OCI-LY3 (cell line): ENCODE measurements around the gene EPS8L1.
"Not testable (repeated sequence)": the region's sequence is repeated elsewhere in the genome, so short reads cannot be mapped to it uniquely, and the experiment has no call there.

ENCODE experiments used
- H2AFZ ChIP-seq: fragments of 200-600, 300-600 bp; shearing (Covaris generic); 2 replicates; pipeline ENCODE4 v1.6.0; 2014; ENCODE audit warnings: antibody characterized with exemption, low read depth, low read length
- H3K27ac ChIP-seq: fragments of 200-600, 300-600 bp; sonication (generic); 2 replicates; pipeline ENCODE4 v1.5.1; 2014; ENCODE audit warnings: mild to moderate bottlenecking, low read length, moderate library complexity, mixed read lengths
- H3K27me3 ChIP-seq: fragments of 200-600, 300-600 bp; sonication (generic); 2 replicates; pipeline ENCODE4 v1.6.1; 2014; ENCODE audit warnings: low read depth, low read length, mixed read lengths
- H3K36me3 ChIP-seq: fragments of 200-600, 300-600 bp; sonication (generic); replicated peaks from 2 replicates; pipeline ENCODE3; 2014; ENCODE audit warnings: low read depth, low read length, mixed read lengths
- H3K4me1 ChIP-seq: fragments of 300-600, 200-600 bp; sonication (generic); 2 replicates; pipeline ENCODE4 v1.6.1; 2014; ENCODE audit warnings: low read length, mixed read lengths
- H3K4me2 ChIP-seq: fragments of 200-600, 300-600 bp; sonication (generic); 2 replicates; pipeline ENCODE4 v1.6.1; 2014; ENCODE audit warnings: low read length, mixed read lengths
- H3K4me3 ChIP-seq: fragments of 300-600, 200-600 bp; sonication (generic); 2 replicates; pipeline ENCODE4 v1.5.1; 2014; ENCODE audit warnings: antibody characterized with exemption, mild to moderate bottlenecking, low read length, moderate library complexity
- H3K79me2 ChIP-seq: fragments of 300-600, 200-600 bp; shearing (Covaris generic); 2 replicates; pipeline ENCODE4 v1.6.1; 2014; ENCODE audit warnings: mild to moderate bottlenecking, low read length, mixed read lengths
- H3K9ac ChIP-seq: fragments of 300-600, 200-600 bp; shearing (Covaris generic); 2 replicates; pipeline ENCODE4 v1.6.0; 2014; ENCODE audit warnings: mild to moderate bottlenecking, low read length, moderate library complexity
- H3K9me3 ChIP-seq: fragments of 200-600, 300-600 bp; shearing (Covaris generic); 2 replicates; pipeline ENCODE4 v1.6.1; 2014; ENCODE audit warnings: low read length, mixed read lengths; ENCODE audit not compliant: insufficient read depth
- H4K20me1 ChIP-seq: fragments of 200-600, 300-600 bp; sonication (generic); 2 replicates; pipeline ENCODE4 v1.6.1; 2016; ENCODE audit warnings: low read length, mixed read lengths; ENCODE audit not compliant: insufficient read depth
- EZH2phosphoT487 ChIP-seq: fragments of 200-600 bp; shearing (Covaris generic); IDR thresholded peaks from 2 replicates; pipeline ENCODE4 v1.6.1; 2018; ENCODE audit warnings: antibody characterized with exemption, mixed run types, low read depth
- TF ChIP-seq, protein P1 (sequence below): fragments of 200-600, 300-600 bp; sonication (generic); IDR thresholded peaks from 2 replicates; pipeline ENCODE4 v1.5.1; 2014; ENCODE audit warnings: antibody characterized with exemption, low read length, low read depth

Gene EPS8L1

DNA sequence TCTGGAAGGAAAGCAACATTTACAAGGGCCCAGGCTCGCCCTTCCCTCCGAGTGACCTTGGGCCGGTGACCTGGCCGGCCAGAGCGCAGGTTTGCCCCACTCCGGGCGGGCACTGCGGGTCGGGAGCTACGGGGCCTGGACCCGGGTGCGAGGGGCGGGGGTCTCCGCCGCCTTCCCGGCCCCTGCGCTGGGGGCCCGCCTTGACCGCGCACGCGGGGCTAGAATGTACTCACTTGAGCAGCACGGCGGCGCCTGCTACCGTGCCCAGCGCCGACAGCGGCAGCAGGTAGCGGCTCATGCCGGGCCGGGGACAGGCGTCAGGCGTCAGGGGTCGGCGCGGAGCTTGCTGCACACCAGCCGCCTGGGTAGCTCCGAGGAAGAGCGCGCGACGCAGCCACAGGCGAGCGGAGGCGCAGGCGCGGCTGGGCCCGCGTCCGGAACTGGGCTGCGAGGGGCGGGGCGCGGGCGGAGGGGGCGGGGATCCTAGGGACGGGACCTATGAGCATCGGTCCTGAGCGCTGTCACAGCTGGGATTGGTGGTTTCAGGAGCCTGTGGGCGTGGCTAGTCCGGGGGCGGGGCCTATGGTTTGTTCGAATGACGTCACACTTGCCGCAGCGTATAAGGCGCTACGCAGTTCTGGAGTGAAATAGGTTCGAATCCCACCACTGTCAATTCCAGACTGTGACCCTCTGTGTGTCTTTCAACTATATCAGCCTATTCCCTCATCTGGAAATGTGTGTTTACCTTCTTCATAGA is 12.8 kb upstream of the EPS8L1 start, which contains the start of gene RDH13:
Gene RDH13 (minus strand): TSS at position 414 of the 757 bp plus-strand sequence. CDS start 116 bp downstream, at position 298.
- TF ChIP-seq, protein P1, sequence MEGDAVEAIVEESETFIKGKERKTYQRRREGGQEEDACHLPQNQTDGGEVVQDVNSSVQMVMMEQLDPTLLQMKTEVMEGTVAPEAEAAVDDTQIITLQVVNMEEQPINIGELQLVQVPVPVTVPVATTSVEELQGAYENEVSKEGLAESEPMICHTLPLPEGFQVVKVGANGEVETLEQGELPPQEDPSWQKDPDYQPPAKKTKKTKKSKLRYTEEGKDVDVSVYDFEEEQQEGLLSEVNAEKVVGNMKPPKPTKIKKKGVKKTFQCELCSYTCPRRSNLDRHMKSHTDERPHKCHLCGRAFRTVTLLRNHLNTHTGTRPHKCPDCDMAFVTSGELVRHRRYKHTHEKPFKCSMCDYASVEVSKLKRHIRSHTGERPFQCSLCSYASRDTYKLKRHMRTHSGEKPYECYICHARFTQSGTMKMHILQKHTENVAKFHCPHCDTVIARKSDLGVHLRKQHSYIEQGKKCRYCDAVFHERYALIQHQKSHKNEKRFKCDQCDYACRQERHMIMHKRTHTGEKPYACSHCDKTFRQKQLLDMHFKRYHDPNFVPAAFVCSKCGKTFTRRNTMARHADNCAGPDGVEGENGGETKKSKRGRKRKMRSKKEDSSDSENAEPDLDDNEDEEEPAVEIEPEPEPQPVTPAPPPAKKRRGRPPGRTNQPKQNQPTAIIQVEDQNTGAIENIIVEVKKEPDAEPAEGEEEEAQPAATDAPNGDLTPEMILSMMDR, result no peak
- no peak for TF ChIP-seq EZH2phosphoT487
- peak within 1 kb of the TSS; percentile 91 for H3K9ac ChIP-seq
- no peak within 1 kb of the TSS for H2AFZ ChIP-seq

DNA sequence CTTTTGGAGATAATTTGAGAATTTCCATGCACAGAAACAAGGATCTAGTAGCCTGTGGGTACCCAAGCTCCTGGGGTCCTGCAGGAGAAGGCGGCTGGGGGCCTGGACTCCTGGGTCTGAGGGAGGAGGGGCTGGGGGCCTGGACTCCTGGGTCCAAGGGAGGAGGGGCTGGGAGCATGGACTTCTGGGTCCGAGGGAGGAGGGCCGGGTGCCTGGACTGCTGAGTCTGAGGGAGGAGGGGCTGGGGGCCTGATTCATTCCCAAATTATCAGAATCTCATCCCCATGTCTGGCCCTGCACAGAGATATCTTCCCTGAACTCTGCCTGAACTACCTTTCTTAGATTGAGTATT is 12.2 kb upstream of the EPS8L1 start:
- Histone ChIP-seq H4K20me1 (0 out of 2 replicates have a peak, but pooled peaks cover 8% of the 10 kb centered on the region), H2AFZ (no peak overlapping the region), H3K79me2 (peaks cover 21% of the 10 kb centered on the region), H3K4me3 (peak overlapping the region; percentile 63), H3K4me1 (peaks cover 9% of the 10 kb centered on the region), H3K9ac (no peak overlapping the region), H3K4me2 (peak overlapping the region; percentile 48), H3K36me3 (peaks cover 10% of the 10 kb centered on the region), H3K9me3 (no peaks in the 10 kb centered on the region), H3K27me3 (peaks cover 14% of the 10 kb centered on the region), H3K27ac (no peak overlapping the region)
- no peak for TF ChIP-seq EZH2phosphoT487
- TF ChIP-seq, protein P1, result no peak

More for the DNA sequence above, 12.8 kb upstream of the EPS8L1 start, which contains the start of gene RDH13:
- H3K9me3 ChIP-seq, result no peaks in the 10 kb centered on the region
- H3K4me1 ChIP-seq, result peaks cover 9% of the 10 kb centered on the region
- H3K36me3 ChIP-seq, result peaks cover 12% of the 10 kb centered on the region
- H4K20me1 ChIP-seq, result 0 out of 2 replicates have a peak, but pooled peaks cover 8% of the 10 kb centered on the region
- H3K79me2 ChIP-seq, result peaks cover 21% of the 10 kb centered on the region
- peak within 1 kb of the TSS; percentile 24; the same call in 1 of the 2 replicates for H3K27ac ChIP-seq
- H3K27me3 ChIP-seq, result peaks cover 14% of the 10 kb centered on the region
- H3K4me3 ChIP-seq, result peak within 1 kb of the TSS; percentile 93
- H3K4me2 ChIP-seq, result peak within 1 kb of the TSS; percentile 100

DNA sequence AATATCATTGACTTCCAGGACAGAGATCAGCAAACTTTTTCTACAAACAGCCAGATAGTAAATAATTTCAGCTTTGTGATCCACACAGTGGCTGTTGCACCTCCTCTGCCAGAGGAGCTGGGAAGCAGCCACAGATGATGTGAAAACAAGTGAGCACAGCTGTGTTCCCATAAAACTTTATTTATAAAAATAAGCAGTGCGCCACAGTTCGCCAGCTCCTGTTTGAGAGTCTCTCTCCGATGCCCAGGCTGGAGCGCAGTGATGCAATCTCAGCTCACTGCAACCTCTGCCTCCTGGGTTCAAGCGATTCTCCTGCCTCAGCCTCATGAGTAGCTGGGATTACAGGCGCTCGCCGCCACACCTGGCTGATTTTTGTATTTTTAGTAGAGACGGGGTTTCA is 10.2 kb upstream of the EPS8L1 start:
- H3K9ac ChIP-seq, H3K27ac ChIP-seq, H2AFZ ChIP-seq, H3K4me3 ChIP-seq, H4K20me1 ChIP-seq, H3K36me3 ChIP-seq, H3K9me3 ChIP-seq, H3K4me2 ChIP-seq: not testable (repeated sequence)
- Histone ChIP-seq H3K27me3 (peaks cover 26% of the 10 kb centered on the region), H3K4me1 (peaks cover 18% of the 10 kb centered on the region), H3K79me2 (peaks cover 18% of the 10 kb centered on the region)

DNA sequence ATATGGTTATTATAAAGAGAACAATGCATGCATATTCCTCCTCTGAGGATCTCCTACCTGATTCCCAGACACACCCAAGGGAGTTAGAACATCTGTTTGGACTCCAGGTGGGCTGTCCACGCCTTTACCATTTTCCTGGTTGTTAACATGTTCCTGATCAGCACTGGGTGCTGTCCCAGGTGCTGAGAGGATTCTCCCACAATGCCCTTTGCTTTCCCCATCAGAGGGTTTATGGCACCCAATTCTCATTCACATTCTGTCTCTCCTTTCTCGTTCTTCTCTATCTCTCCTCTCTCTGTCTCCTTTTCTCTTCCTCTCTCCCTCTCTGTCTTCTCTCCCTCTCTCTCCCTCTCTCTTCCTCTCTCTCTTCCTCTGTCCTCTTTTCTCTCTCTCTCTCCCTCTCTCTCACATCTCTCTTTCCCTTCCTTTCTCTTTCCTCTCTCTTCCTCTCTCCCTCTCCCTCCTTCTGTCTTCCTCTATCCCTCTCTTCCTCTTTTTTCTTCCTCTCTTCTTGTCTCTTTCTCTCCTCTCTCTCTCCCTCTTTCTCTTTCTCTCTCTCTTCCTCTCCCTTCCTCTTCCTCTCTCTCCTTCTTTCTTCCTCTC is 9.5 kb upstream of the EPS8L1 start:
- Histone ChIP-seq H3K4me1 (peaks cover 18% of the 10 kb centered on the region), H2AFZ (no peak overlapping the region), H3K9me3 (no peaks in the 10 kb centered on the region), H3K27ac (no peak overlapping the region), H3K27me3 (peaks cover 31% of the 10 kb centered on the region), H3K36me3 (peaks cover 2% of the 10 kb centered on the region), H3K9ac (no peak overlapping the region), H3K4me2 (no peak overlapping the region), H4K20me1 (0 out of 2 replicates have a peak, but pooled peaks cover 8% of the 10 kb centered on the region), H3K4me3 (no peak overlapping the region), H3K79me2 (peaks cover 17% of the 10 kb centered on the region)
- TF ChIP-seq EZH2phosphoT487, result no peak
- TF ChIP-seq, protein P1, result no peak
